Erythroblast (primary cell): ENCODE measurements around the gene TUBB2A.

Experiments used
- GATA1 ChIP-seq: IDR thresholded peaks from 2 replicates; pipeline ENCODE4 v1.6.1; 2011; ENCODE audit warnings: low read depth, mild to moderate bottlenecking, control low read depth, low read length, moderate library complexity
- POLR2A ChIP-seq: IDR thresholded peaks from 2 replicates; pipeline ENCODE4 v1.6.1; 2011; ENCODE audit warnings: mild to moderate bottlenecking, low read length

- TF ChIP-seq POLR2A (no peak), GATA1 (no peak)
Observed at GRCh38 chr6:3120765-3121089, 36.6 kb downstream of the TUBB2A start.
